ENCODE results near the gene CLIC5. TPM values are rescaled to one million over a fixed set of nuclear protein-coding genes. Genes with fewer than 3 reads are reported as not detected.

CLIC5 gene
- total and polyA plus RNA-seq, 2 of the 8 experiments (the other 6 are each of a cell fraction or from before 2014, with no cell fraction given): 0.12 to 0.15 TPM

DNA sequence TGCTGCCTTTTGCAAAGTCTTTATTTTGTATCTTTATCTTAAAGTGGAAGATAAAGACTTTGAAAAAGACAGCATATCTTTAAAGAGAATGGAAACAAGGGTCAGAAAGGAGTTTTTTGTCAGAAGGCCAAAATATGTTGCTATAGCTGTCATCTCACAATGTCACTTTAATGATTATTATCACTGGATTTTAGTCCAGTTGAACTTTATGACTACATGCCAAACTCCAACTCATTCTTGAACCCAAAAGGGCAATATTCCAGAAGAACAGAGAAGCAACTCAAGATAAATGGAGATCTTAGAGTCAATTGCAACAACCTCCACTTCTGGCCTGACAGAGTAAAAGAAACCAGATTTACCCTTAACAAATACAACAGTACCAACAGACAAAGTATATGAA is 47.3 kb upstream of the CLIC5 start:
- H3K23me2 ChIP-seq (ENCODE audit: low read depth, low read length): no peaks in the 10 kb centered on the region
- CTCF ChIA-PET (ENCODE audit: partially characterized antibody): interaction anchor here (1.0 to 1.6 kb wide), 3 partner anchors 11 to 27 kb away, joined by 3 to 4 read pairs (median 3); no protein-coding TSS in a partner anchor

More for the DNA sequence above, 47.3 kb upstream of the CLIC5 start:
- Histone ChIP-seq H2AFZ (ENCODE audit: low read length) (no peak overlapping the region), H3K36me3 (ENCODE audit: control insufficient read depth in 2 of 4, insufficient read depth in 4 of 4, low read length in 3 of 4) (no peaks in the 10 kb centered on the region), H3K14ac (ENCODE audit: insufficient read length) (no peak overlapping the region), H2BK15ac (ENCODE audit: low read length) (no peak overlapping the region), H3K27ac (ENCODE audit: low read depth, low read length) (no peak overlapping the region), H3K4me1 (replicated peaks in 1 of 4; ENCODE audit: control insufficient read depth in 3 of 4, insufficient read depth in 4 of 4, low read length in 3 of 4) (no peaks in the 10 kb centered on the region), H3K4me3 (ENCODE audit: extremely low read depth in 1 of 4, insufficient read depth in 2 of 4, low read depth in 3 of 4, low read length in 4 of 4) (no peak overlapping the region), H3K9me3 (ENCODE audit: insufficient read depth in 2 of 2, low read depth in 1 of 2, low read length in 1 of 2) (no peaks in the 10 kb centered on the region; a peak in 2 of 4 replicates), H4K8ac (ENCODE audit: extremely low read depth, insufficient read depth, low read length) (no peak overlapping the region), H2AK5ac (ENCODE audit: low read depth, low read length) (no peak overlapping the region), H4K20me1 (replicated peaks in 1 of 2; ENCODE audit: control insufficient read depth in 1 of 2, insufficient read depth in 2 of 2, low read length in 2 of 2) (no peaks in the 10 kb centered on the region), H3K18ac (ENCODE audit: extremely low read depth, low read length) (no peak overlapping the region), H3K23ac (ENCODE audit: insufficient read length) (no peak overlapping the region), H2BK5ac (ENCODE audit: low read depth, low read length) (no peak overlapping the region), H2BK120ac (replicated peaks; ENCODE audit: low read depth, low read length) (no peak overlapping the region), H3K9ac (replicated peaks in 1 of 4; ENCODE audit: extremely low read depth in 1 of 4, low read depth in 3 of 4, low read length in 3 of 4) (no peak overlapping the region), H3K27me3 (replicated peaks in 1 of 4; ENCODE audit: control insufficient read depth in 3 of 4, extremely low read depth in 1 of 4, insufficient read depth in 3 of 4, low read length in 3 of 4) (no peaks in the 10 kb centered on the region), H2BK20ac (ENCODE audit: low read length) (no peak overlapping the region), H3K56ac (replicated peaks; ENCODE audit: insufficient read length, low read depth, low read length) (no peak overlapping the region), H3K79me2 (ENCODE audit: control insufficient read depth in 1 of 2, insufficient read depth in 2 of 2, low read length in 2 of 2) (no peaks in the 10 kb centered on the region), H3K4ac (replicated peaks; ENCODE audit: insufficient read length, low read depth, low read length) (no peak overlapping the region), H3K4me2 (ENCODE audit: insufficient read depth in 1 of 2, low read depth in 2 of 2, low read length in 2 of 2) (no peak overlapping the region), H4K5ac (ENCODE audit: insufficient read length, low read depth, low read length) (no peak overlapping the region), H4K91ac (replicated peaks; ENCODE audit: insufficient read length, low read length) (no peak overlapping the region), H2BK12ac (ENCODE audit: low read depth, low read length) (no peak overlapping the region), H3K79me1 (ENCODE audit: low read depth, low read length) (no peaks in the 10 kb centered on the region)
- POLR2A ChIA-PET (ENCODE audit: partially characterized antibody): no interaction called here
- DNase-seq (ENCODE audit: low read depth in 1 of 2, low spot score in 2 of 2): no peak
- FAIRE-seq: no peak
- TF ChIP-seq JUN (IDR thresholded peaks at IDR 0.05; ENCODE audit: low read depth, low read length) (no peak), TCF12 (IDR thresholded peaks at IDR 0.05; ENCODE audit: low read depth, low read length) (no peak), SP1 (IDR thresholded peaks at IDR 0.05; ENCODE audit: low read depth, low read length) (no peak), RAD21 (IDR thresholded peaks at IDR 0.05 in 1 of 2, conservative IDR thresholded peaks at IDR 0.05 in 1 of 2; ENCODE audit: low read depth in 2 of 2, low read length in 2 of 2) (no peak)
- TF ChIP-seq, protein P1, sequence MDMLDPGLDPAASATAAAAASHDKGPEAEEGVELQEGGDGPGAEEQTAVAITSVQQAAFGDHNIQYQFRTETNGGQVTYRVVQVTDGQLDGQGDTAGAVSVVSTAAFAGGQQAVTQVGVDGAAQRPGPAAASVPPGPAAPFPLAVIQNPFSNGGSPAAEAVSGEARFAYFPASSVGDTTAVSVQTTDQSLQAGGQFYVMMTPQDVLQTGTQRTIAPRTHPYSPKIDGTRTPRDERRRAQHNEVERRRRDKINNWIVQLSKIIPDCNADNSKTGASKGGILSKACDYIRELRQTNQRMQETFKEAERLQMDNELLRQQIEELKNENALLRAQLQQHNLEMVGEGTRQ (IDR thresholded peaks at IDR 0.05; ENCODE audit: low read length): no peak

Data from H1 (cell line).